Spleen (tissue), 11 donors: Measurements from ENCODE around the gene DGKA. TPM values are rescaled to one million over a fixed set of nuclear protein-coding genes. Genes with fewer than 3 reads are reported as not detected.
"Not testable (repeated sequence)": the region's sequence is repeated elsewhere in the genome, so short reads cannot be mapped to it uniquely, and the experiment has no call there.

ENCODE experiments used
- DNase-seq: peaks from one replicate; pipeline ENCODE4 v3.0.0-alpha.2; 2020
- H3K27ac ChIP-seq, 8 donors: fragments of 200-600 bp; sonication (generic) in 7 of 8; 1 replicate in 4 of 8; 2 replicates in 4 of 8; pipeline versions ENCODE4 v1.5.0 to v1.8.0; 2016 to 2021; ENCODE audit warnings: inconsistent platforms in 4 of 8, mild to moderate bottlenecking in 4 of 8, moderate library complexity in 1 of 8
- H3K27me3 ChIP-seq, 7 donors: fragments of 200-600 bp; sonication (generic) in 6 of 7; replicated peaks in 1 of 7; 1 replicate in 4 of 7; 2 replicates in 3 of 7; pipeline versions ENCODE4 v1.5.0 to v1.8.0; 2016 to 2021; ENCODE audit warnings: inconsistent platforms in 3 of 7, mild to moderate bottlenecking in 1 of 7
- H3K36me3 ChIP-seq, 6 donors: fragments of 200-600 bp; sonication (generic) in 5 of 6; 1 replicate in 4 of 6; 2 replicates in 2 of 6; pipeline versions ENCODE4 v1.5.0 to v1.8.0; 2016 to 2021; ENCODE audit warnings: inconsistent platforms in 2 of 6
- H3K4me1 ChIP-seq, 6 donors: fragments of 200-600 bp; sonication (generic) in 5 of 6; 1 replicate in 3 of 6; 2 replicates in 3 of 6; pipeline versions ENCODE4 v1.5.0 to v1.8.0; 2016 to 2021; ENCODE audit warnings: inconsistent platforms in 3 of 6
- H3K4me3 ChIP-seq, 8 donors: fragments of 200-600 bp; sonication (generic) in 7 of 8; 1 replicate in 4 of 8; 2 replicates in 4 of 8; pipeline versions ENCODE4 v1.5.0 to v1.8.0; 2016 to 2021; ENCODE audit warnings: inconsistent platforms in 4 of 8, mild to moderate bottlenecking in 4 of 8, moderate library complexity in 2 of 8
- H3K9me3 ChIP-seq, 8 donors: fragments of 200-600 bp; sonication (generic) in 7 of 8; 1 replicate in 4 of 8; 2 replicates in 4 of 8; pipeline versions ENCODE4 v1.5.0 to v1.8.0; 2016 to 2021; ENCODE audit warnings: inconsistent platforms in 4 of 8
- CTCF ChIP-seq, 11 experiments: fragments of 200-600 bp in 7 of 11; fragments of 450-650 bp in 4 of 11; sonication (generic) in 4 of 11; IDR thresholded peaks in 8 of 11; conservative IDR thresholded peaks in 3 of 11; 1 replicate in 7 of 11; 2 replicates in 4 of 11; pipeline versions ENCODE4 v1.4.0 to v1.8.0; 2016 to 2021; ENCODE audit warnings: antibody characterized with exemption in 11 of 11, inconsistent platforms in 4 of 11, mild to moderate bottlenecking in 1 of 11
- POLR2A ChIP-seq, 3 donors: fragments of 450-650 bp; IDR thresholded peaks; one replicate each; pipeline ENCODE4 v1.5.1; 2017; ENCODE audit warnings: antibody characterized with exemption in 3 of 3, mild to moderate bottlenecking in 1 of 3
- POLR2AphosphoS5 ChIP-seq, 3 donors: sonication (generic); formaldehyde crosslinking; IDR thresholded peaks; one replicate each; pipeline ENCODE4 v1.5.1; 2017; ENCODE audit warnings: antibody characterized with exemption in 3 of 3
- WGBS, 5 donors: extraction: QIAGEN DNeasy Blood & Tissue Kit in 3 of 5; methylation state at CpG; one replicate each; pipeline versions ENCODE4 v1.1.5 to v1.1.7; 2013 to 2018; 5-methylcytosine and 5-hydroxymethylcytosine counted together
- intact Hi-C: fragments of 100-400 bp; cut with DNase I; formaldehyde crosslinking; loops from one replicate; pipeline ENCODE4 v1.15.0; 2023; ENCODE audit warnings: low total_unique reads
- polyA plus RNA-seq, 3 donors: library from polyadenylated mRNA; stranded (reverse); fragments of 200-250 nt; gene quantifications; one replicate each; pipeline ENCODE4 v1.2.1, GENCODE V29; 2013
- total RNA-seq, 7 donors: library from RNA; depleted of rRNA in 3 of 7; stranded (reverse); fragments of >200 nt in 3 of 7; fragmentation: NEBNext Ultra II Directional in 4 of 7; extraction: Animal tissue kit (Norgen Biotek cat#: 25700) in 4 of 7; gene quantifications; one replicate each; pipeline versions ENCODE4 v1.1.0 to v1.2.1, GENCODE V29; 2016 to 2021
- donor health status: healthy with polysubstance abuse.
- donor health status: DM: no; HTN: no; CAD: no; lungs with moderate emphysema.
- donor health status: DM: no; HTN: no; CAD: no.
- donor health status: Bipolar disorder and iron deficiency.
- donor health status: healthy.
- donor health status: DM: no; HTN: no; CAD: no.
- donor health status: DM: yes; HTN: yes; CAD: no.

The DGKA gene
- total and polyA plus RNA-seq, 10 donors = 73.8 to 261 (median 174) TPM

- H3K27ac ChIP-seq = no peak overlapping the region
- TF ChIP-seq POLR2A (IDR thresholded peaks at IDR 0.05) (no peak), POLR2AphosphoS5 (IDR thresholded peaks at IDR 0.05) (no peak), CTCF (IDR thresholded peaks at IDR 0.05 in 8 of 11, conservative IDR thresholded peaks at IDR 0.05 in 3 of 11) (no peak)
- WGBS, 5 donors = 78 to 84% (median 84%) methylated on average over 7 of the region's 7 CpGs
- no peak overlapping the region for H3K4me3 ChIP-seq
- intact Hi-C loops = no loop called here
- no peaks in the 10 kb centered on the region for H3K9me3 ChIP-seq
- H3K36me3 ChIP-seq = peaks cover 0 to 42% (median 0%) of the 10 kb centered on the region in 6 donors
- peaks cover 0 to 38% (median 16%) of the 10 kb centered on the region in 6 donors for H3K4me1 ChIP-seq
- DNase-seq = no peak
- H3K27me3 ChIP-seq = no peaks in the 10 kb centered on the region
These were observed 70.6 kb downstream of the DGKA start for GRCh38 chr12:56001487-56002100.

- H3K27ac ChIP-seq, intact Hi-C loops, DNase-seq, H3K9me3 ChIP-seq, H3K27me3 ChIP-seq, H3K4me3 ChIP-seq: not testable (repeated sequence)
- H3K4me1 ChIP-seq = peaks cover 0 to 37% (median 11%) of the 10 kb centered on the region in 6 donors
- H3K36me3 ChIP-seq = peaks cover 0 to 42% (median 0%) of the 10 kb centered on the region in 6 donors
- 77 to 88% (median 85%) methylated on average over 5 of the region's 5 CpGs for WGBS, 5 donors
These were observed 72.4 kb downstream of the DGKA start for GRCh38 chr12:56003376-56003775.

Other genes with a start within 250 kb of the DGKA start
- 10 to 100 TPM; 13.8 to 93.2 (median 24.7) TPM for gene ITGA7, start 223.3 kb upstream of the DGKA start, total RNA-seq
- gene ITGA7, start 223.3 kb upstream of the DGKA start, polyA plus RNA-seq = 10 to 100 TPM in 1 of 3 donors, 1 to 10 TPM in 2; 4.4 to 18.0 (median 8.6) TPM
- gene BLOC1S1, start 215.1 kb upstream of the DGKA start, total RNA-seq = 100 to 1,000 TPM; 113 to 228 (median 141) TPM
- gene BLOC1S1, start 215.1 kb upstream of the DGKA start, polyA plus RNA-seq = 100 to 1,000 TPM; 278 to 304 (median 282) TPM
- 10 to 100 TPM in 5 of 7 donors, 1 to 10 TPM in 2; 7.4 to 17.4 (median 15.5) TPM for gene RDH5, start 210.8 kb upstream of the DGKA start, total RNA-seq
- 10 to 100 TPM in 1 of 3 donors, 1 to 10 TPM in 2; 4.7 to 12.1 (median 9.9) TPM for gene RDH5, start 210.8 kb upstream of the DGKA start, polyA plus RNA-seq
- 100 to 1,000 TPM; 440 to 750 (median 627) TPM for gene CD63, start 202.2 kb upstream of the DGKA start, total RNA-seq
- 100 to 1,000 TPM; 395 to 693 (median 509) TPM for gene CD63, start 202.2 kb upstream of the DGKA start, polyA plus RNA-seq
- gene GDF11, start 188.0 kb upstream of the DGKA start, total RNA-seq = 10 to 100 TPM in 5 of 7 donors, 1 to 10 TPM in 2; 6.1 to 14.5 (median 10.7) TPM
- gene GDF11, start 188.0 kb upstream of the DGKA start, polyA plus RNA-seq = 1 to 10 TPM; 3.5 to 5.5 (median 4.0) TPM
- 10 to 100 TPM; 40.0 to 74.1 (median 46.3) TPM for gene SARNP, start 113.4 kb upstream of the DGKA start, total RNA-seq
- 10 to 100 TPM; 72.4 to 97.6 (median 78.4) TPM for gene SARNP, start 113.4 kb upstream of the DGKA start, polyA plus RNA-seq
- gene ORMDL2, start 113.1 kb upstream of the DGKA start, total RNA-seq = 10 to 100 TPM; 18.8 to 34.6 (median 27.9) TPM
- gene ORMDL2, start 113.1 kb upstream of the DGKA start, polyA plus RNA-seq = 10 to 100 TPM; 21.7 to 28.9 (median 28.1) TPM
- 10 to 100 TPM; 28.2 to 45.0 (median 36.9) TPM for gene DNAJC14, start 101.6 kb upstream of the DGKA start, total RNA-seq
- 10 to 100 TPM; 10.6 to 23.3 (median 13.5) TPM for gene DNAJC14, start 101.6 kb upstream of the DGKA start, polyA plus RNA-seq
- gene MMP19, start 88.2 kb upstream of the DGKA start, total RNA-seq = 100 to 1,000 TPM in 1 of 7 donors, 10 to 100 TPM in 6; 28.1 to 100 (median 72.2) TPM
- gene MMP19, start 88.2 kb upstream of the DGKA start, polyA plus RNA-seq = 10 to 100 TPM in 2 of 3 donors, 1 to 10 TPM in 1; 7.9 to 13.7 (median 10.5) TPM
- gene PYM1, start 3.3 kb upstream of the DGKA start, total RNA-seq = 10 to 100 TPM; 26.7 to 40.7 (median 36.6) TPM
- 10 to 100 TPM; 48.3 to 54.0 (median 51.2) TPM for gene PYM1, start 3.3 kb upstream of the DGKA start, polyA plus RNA-seq
- 1 to 10 TPM in 3 of 7 donors, under 1 TPM in 4; 0.44 to 1.6 (median 0.85) TPM for gene PMEL, start 34.9 kb downstream of the DGKA start, total RNA-seq
- under 1 TPM; 0.15 to 0.50 (median 0.29) TPM for gene PMEL, start 34.9 kb downstream of the DGKA start, polyA plus RNA-seq
- gene CDK2, start 35.7 kb downstream of the DGKA start, total RNA-seq = 10 to 100 TPM; 21.4 to 46.6 (median 30.9) TPM
- gene CDK2, start 35.7 kb downstream of the DGKA start, polyA plus RNA-seq = 10 to 100 TPM; 11.9 to 16.2 (median 12.9) TPM
- 100 to 1,000 TPM in 1 of 7 donors, 10 to 100 TPM in 6; 70.5 to 101 (median 94.4) TPM for gene RAB5B, start 42.9 kb downstream of the DGKA start, total RNA-seq
- gene RAB5B, start 42.9 kb downstream of the DGKA start, polyA plus RNA-seq = 10 to 100 TPM; 30.9 to 48.4 (median 35.1) TPM
- gene SUOX, start 66.1 kb downstream of the DGKA start, total RNA-seq = 10 to 100 TPM; 13.1 to 29.1 (median 19.8) TPM
- 1 to 10 TPM; 6.0 to 8.1 (median 6.1) TPM for gene SUOX, start 66.1 kb downstream of the DGKA start, polyA plus RNA-seq
- 1 to 10 TPM; 3.1 to 9.3 (median 6.2) TPM for gene IKZF4, start 89.9 kb downstream of the DGKA start, total RNA-seq
- 1 to 10 TPM in 2 of 3 donors, under 1 TPM in 1; 0.80 to 1.6 (median 1.4) TPM for gene IKZF4, start 89.9 kb downstream of the DGKA start, polyA plus RNA-seq
- 100 to 1,000 TPM in 3 of 7 donors, 10 to 100 TPM in 4; 15.3 to 674 (median 76.8) TPM for gene RPS26, start 110.8 kb downstream of the DGKA start, total RNA-seq
- 1,000 to 10,000 TPM; 1,592 to 2,958 (median 1,751) TPM for gene RPS26, start 110.8 kb downstream of the DGKA start, polyA plus RNA-seq
- 1 to 10 TPM in 1 of 7 donors, under 1 TPM in 3, not detected in 3; 0.47 to 1.4 (median 0.72) TPM for gene ERBB3, start 149.0 kb downstream of the DGKA start, total RNA-seq
- gene ERBB3, start 149.0 kb downstream of the DGKA start, polyA plus RNA-seq = 1 to 10 TPM in 1 of 3 donors, under 1 TPM in 2; 0.17 to 2.0 (median 0.23) TPM
- gene PA2G4, start 173.4 kb downstream of the DGKA start, total RNA-seq = 10 to 100 TPM; 70.5 to 92.8 (median 78.0) TPM
- 10 to 100 TPM; 52.8 to 74.1 (median 71.0) TPM for gene PA2G4, start 173.4 kb downstream of the DGKA start, polyA plus RNA-seq
- 1,000 to 10,000 TPM; 2,138 to 3,021 (median 2,534) TPM for gene RPL41, start 185.5 kb downstream of the DGKA start, total RNA-seq
- 1,000 to 10,000 TPM; 7,053 to 9,352 (median 7,491) TPM for gene RPL41, start 185.5 kb downstream of the DGKA start, polyA plus RNA-seq
- 10 to 100 TPM in 4 of 7 donors, 1 to 10 TPM in 3; 7.4 to 13.6 (median 10.5) TPM for gene ZC3H10, start 187.1 kb downstream of the DGKA start, total RNA-seq
- gene ZC3H10, start 187.1 kb downstream of the DGKA start, polyA plus RNA-seq = 1 to 10 TPM; 1.5 to 4.0 (median 2.5) TPM
- gene ESYT1, start 197.1 kb downstream of the DGKA start, total RNA-seq = 100 to 1,000 TPM in 6 of 7 donors, 10 to 100 TPM in 1; 89.0 to 112 (median 107) TPM
- 10 to 100 TPM; 20.2 to 39.8 (median 33.2) TPM for gene ESYT1, start 197.1 kb downstream of the DGKA start, polyA plus RNA-seq
- gene MYL6B, start 221.4 kb downstream of the DGKA start, total RNA-seq = 100 to 1,000 TPM in 1 of 7 donors, 10 to 100 TPM in 6; 17.1 to 101 (median 35.7) TPM
- gene MYL6B, start 221.4 kb downstream of the DGKA start, polyA plus RNA-seq = 10 to 100 TPM; 50.1 to 69.1 (median 57.0) TPM
- 1,000 to 10,000 TPM; 1,063 to 1,656 (median 1,218) TPM for gene MYL6, start 227.2 kb downstream of the DGKA start, total RNA-seq
- 1,000 to 10,000 TPM; 1,480 to 3,098 (median 2,131) TPM for gene MYL6, start 227.2 kb downstream of the DGKA start, polyA plus RNA-seq